ENCODE results near the gene IL1RAPL1.
A peak's percentile ranks its signal among the peaks of the same experiment; 100 is the strongest.
"Not testable (repeated sequence)": the region's sequence is repeated elsewhere in the genome, so short reads cannot be mapped to it uniquely, and the experiment has no call there.

Gene IL1RAPL1

DNA sequence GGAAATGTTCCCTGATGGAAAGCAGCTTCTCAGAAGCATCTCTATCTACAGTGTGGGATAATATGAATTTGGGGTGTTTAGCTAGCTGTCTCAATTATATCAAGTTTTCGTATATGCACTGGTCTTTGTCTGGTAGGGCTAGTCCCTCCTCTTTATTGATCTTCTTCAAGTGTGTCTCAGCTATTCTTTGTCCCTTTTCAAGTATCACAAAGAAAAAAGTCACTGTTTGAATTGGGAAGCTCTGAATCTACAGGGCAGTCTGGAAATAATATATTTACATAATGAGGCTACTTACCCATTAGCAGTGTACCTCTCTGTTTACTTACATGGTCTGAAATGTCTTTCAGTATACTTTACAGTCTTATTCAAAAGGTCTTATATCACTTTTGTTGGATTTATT, 526.0 kb downstream of the IL1RAPL1 start:
- DNase-seq (ENCODE audit: low spot score) = no peak

DNA sequence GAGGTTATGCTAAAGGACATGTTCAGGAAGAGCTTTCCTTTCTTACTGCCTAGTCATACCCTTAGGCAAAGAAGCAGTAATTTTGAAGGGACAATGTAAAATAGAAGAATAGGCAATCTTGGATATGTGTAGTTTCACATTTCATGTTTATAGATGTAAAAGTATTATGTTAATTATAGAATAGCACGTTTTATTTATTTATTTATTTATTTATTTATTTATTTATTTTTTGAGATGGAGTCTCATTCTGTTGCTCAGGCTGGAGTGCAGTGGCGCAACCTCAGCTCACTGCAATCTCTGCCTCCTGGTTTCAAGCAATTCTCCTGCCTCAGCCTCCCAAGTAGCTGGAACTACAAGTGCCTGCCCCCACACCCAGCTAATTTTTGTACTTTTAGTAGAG, 535.6 kb downstream of the IL1RAPL1 start:
- DNase-seq (ENCODE audit: low spot score) = not testable (repeated sequence)

DNA sequence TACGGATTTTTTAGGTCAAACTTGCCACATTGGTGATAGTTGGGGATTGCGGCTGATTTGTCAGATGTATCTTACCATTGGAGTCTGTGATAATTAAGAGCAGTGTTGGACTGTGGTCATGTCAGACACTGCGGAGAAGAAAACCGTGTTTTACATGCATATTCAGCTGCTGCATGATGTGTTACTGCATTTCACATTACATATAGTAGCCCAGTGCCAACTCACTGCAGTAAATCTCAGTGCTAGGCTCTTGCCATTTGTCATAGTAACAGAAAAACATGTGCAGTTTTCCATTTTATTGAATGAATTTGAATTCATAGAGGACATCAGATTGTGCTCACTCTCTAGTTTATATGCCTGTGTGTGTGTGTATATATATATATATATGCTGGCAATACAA, 543.7 kb downstream of the IL1RAPL1 start:
- DNase-seq (ENCODE audit: low spot score) = no peak

DNA sequence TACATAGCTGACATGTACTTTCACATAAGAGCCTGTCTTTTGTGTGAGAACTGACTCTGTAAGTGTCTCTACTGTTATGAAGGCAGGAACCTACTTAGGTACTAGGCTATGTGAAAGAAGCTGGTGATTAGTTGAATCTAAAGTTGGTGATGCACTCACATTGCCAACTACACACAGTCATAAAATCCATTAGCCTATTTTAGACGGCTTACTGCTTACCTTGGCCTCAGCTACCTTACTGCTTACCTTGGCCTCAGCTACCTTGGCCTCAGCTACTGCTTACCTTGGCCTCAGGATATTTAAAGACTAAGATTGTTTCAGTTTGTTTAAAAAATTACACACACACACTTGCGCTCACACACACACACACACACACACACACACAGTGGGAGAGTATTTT, 549.7 kb downstream of the IL1RAPL1 start:
- no peak for DNase-seq (ENCODE audit: low spot score)

DNA sequence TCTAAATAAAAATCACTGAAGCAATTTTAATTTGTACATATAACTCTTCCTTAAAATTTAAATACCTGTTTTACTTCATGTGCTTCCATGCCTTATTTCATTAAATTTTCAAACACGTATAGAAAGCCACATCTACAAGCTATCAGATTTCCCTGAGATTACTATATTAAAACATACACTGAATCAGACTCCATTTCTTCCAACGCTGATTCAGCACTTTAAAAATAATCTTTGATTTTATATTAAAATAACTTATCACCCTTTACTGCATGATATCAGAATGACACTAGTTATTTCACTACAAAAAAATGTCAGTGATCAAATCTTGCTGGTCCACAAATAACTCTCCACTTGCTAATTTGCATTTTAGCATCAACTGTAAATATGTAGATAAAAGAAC, 550.8 kb downstream of the IL1RAPL1 start:
- no peak for DNase-seq (ENCODE audit: low spot score)

DNA sequence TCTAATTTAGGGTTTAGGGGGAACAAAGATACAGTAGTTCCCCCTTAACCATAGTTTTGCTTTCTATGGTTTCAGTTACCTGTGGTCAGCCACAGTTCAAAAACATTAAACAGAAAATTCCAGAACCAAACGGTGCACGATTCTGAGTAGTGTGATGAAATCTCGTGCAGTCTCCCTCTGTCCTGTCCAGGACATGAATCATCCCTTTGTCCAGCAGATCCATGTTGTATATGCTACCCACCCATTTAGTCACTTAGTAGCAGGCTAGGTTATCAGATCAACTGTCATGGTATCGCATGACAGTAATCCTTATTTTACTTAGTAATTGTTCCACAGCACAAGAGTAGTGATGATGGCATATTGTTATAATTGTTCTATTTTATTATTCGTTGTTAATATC, 556.1 kb downstream of the IL1RAPL1 start:
- DNase-seq (ENCODE audit: low spot score) = peak; percentile 11

DNA sequence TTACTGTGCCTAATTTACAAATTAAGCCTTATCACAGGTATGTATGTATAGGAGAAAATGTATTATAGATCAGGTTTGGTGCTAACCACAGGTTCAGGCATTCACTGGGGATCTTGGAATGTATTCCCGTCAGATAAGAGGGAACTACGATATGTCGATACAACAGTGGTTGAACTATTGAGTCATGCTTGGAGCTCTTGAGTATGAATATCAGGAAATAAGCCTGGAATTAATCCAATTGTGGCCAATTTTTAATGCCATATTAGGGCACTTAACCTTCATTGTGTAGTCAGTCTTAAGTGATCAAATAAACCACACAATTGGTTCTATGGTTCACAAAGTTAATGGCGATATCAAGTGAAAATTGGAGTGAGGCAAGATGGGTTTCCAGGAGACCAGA, 556.5 kb downstream of the IL1RAPL1 start:
- DNase-seq (ENCODE audit: low spot score) = no peak

DNA sequence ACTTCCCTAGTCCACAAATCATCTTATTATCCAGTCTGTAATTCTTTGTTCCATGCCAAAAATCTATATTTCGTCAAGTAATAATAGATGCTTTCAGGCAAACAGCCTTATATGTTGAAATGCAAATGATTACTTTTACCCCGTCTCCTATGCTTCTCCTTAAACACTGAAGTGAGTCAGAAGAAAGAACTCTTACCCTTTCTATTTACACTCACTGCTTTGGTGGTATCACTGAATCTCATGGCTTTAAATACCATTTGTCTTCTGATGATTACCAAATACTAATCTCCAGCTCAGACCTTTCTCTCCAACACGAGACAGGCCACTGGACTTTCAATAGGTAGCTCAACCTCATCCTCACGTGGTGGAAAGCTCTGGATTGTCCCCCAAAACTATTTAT, 558.1 kb downstream of the IL1RAPL1 start:
- no peak for DNase-seq (ENCODE audit: low spot score)

DNA sequence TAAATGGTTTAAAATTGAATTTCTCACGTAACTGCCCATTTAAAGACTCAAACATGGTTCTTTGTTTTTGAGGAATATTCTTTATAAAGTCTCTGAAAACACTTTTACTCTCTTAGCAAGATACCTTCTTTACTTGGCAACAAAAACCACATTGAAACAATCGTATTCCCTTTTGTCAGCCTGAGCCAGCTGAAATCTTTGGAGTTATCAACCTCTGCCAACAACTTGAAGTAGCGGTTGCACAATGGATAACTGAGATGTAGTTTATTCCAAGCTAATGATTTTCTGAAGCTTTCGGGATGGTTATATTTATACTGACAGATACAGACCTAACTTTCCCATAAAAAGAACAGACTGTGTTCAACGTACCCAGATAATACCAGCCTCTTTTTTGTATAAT, 561.3 kb downstream of the IL1RAPL1 start:
- no peak for DNase-seq (ENCODE audit: low spot score)

DNA sequence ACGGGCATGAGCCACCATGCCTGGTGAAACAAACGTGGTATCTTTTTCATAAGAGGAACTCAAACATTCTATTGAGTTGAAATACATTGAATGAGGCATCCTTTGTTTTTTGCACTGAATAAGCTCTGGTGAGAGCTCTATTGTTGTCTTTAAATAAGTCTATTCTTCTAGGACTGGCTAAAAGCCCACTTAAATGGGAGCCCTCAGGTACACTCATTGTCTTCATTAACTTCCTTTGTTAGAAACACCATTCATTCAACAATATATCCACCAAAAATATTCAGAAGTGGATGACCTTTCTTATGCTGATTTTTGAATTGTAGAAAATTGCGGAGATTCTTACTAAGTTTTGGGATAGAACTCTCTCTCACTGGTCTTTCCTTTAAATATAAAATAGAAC, 568.0 kb downstream of the IL1RAPL1 start:
- DNase-seq (ENCODE audit: low spot score) = no peak

DNA sequence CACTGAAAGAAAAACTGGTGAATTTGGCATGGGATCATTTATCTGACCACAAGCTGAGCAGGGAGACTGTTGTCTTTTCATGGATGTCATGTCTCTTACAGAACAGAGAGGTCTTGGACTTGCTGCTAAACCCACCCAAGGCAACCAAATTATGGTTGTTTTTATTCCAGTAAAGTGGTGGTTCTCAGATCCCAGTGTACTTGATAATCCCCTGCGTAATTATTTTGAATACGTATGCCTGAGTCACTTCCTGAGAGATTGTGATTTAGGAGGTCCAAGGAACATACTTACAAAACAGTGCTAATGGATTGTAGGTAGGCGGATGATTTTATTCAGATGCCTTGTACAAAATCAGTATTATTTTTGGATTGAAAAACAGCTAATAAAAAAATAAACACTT, 585.6 kb downstream of the IL1RAPL1 start:
- no peak for DNase-seq (ENCODE audit: low spot score)

DNA sequence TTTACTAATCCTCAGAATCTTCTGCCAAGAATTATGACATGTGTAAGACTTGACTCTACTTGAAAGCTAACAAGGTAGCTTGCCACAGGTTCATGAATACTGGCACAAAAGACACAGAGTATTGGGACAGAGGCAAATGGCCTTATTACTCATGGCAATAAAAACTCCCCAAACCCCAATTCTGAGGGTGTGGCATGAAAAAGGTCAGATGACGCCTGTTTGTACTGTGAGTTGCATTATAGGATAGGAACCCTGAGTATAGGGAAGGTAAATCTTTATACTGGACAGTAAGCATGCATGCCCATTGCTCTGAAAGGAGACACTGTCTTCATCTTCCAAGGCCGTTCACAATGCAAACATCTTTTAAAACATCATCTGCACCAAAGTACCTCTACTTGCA, 600.0 kb downstream of the IL1RAPL1 start:
- no peak for DNase-seq (ENCODE audit: low spot score)

DNA sequence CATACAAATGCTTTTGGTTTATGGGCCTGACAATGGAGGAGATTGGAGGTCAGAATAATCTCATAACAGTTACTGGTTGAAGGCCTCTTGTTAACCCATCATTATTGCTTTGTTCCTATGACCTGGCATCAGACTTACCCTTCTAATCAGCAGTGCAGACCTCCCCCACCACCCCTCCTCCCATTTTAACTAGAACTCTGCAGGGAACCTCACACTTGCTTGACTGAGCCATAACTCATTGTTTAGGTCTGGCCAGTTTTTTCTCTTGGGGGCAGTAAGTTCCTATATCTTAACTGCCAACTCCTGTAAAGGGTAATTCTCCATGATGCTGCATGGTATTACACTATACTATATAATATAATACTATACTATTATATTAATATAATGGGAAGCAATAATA, 609.3 kb downstream of the IL1RAPL1 start:
- DNase-seq (ENCODE audit: low spot score) = no peak

DNA sequence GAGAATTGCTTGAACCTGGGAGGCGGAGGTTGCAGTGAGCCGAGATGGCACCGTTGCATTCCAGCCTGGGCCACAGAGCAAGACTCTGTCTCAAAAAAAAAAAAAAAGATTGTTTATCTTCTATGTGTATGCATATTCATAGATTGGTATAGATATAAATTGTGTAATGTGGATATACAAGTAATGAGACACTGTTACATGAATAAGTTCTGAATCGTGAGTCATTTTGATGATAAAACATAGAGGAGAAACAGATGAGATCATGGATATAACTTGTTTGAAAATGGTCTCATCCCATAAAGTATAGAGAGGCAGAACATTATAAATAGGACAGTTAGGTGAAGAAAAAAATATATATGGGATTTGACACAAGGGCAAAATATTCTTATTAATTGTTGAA, 628.0 kb downstream of the IL1RAPL1 start:
- DNase-seq (ENCODE audit: low spot score) = no peak

DNA sequence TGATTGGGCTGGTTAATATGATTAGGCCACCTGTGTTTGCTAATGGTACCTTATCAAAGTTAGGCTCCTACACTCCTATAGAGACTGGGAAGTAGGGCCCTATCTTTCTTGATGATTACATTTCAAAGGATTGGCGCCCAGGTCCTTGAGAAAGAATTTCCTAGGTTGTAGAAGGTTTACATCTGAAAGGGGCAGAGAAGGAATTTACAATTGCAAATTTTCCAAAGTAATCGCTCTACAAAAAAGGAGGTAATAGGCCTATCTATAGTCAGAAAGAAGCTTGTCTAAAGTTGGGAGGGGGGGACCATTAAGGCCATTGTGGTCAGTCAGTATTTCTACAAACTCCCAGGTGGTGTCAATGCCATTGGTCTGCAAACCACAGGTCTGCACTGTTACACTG, 638.4 kb downstream of the IL1RAPL1 start:
- no peak for DNase-seq (ENCODE audit: low spot score)

DNA sequence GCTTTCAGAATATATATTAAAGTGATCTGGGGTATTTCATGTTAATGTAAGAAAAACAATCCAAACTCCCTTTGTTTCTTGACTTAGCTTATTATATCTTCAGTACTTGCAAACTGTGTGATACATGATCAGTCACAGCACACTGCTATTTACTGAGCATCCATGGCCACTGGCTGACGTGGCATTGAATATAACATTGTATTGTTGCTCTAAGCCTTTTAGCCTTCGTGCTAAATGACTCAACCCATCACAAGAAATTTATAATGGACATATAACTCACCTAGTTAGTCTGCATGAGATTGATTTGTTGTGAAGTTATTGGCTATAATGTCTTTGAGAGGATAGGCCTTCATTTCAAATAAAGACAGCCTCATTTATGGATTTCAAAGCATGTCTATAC, 642.6 kb downstream of the IL1RAPL1 start:
- no peak for DNase-seq (ENCODE audit: low spot score)

DNA sequence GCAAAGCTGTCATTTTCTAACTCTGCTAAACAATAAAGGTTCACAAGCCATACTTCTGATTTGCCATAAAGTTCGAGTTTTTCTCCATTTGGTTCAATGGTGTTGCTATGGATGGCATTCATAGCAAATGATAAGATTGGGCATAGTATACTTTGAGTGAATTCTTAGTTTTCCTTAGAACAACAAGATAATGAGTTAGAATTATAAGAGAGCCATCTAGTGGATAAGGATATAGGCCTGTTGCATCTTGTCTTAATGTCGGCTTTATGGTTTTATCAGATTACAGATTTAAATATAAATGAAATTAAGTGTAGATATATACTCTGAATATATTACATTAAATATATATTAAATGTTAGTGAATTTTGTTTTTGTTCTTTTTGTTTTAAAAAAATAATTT, 644.6 kb downstream of the IL1RAPL1 start:
- DNase-seq (ENCODE audit: low spot score) = no peak

DNA sequence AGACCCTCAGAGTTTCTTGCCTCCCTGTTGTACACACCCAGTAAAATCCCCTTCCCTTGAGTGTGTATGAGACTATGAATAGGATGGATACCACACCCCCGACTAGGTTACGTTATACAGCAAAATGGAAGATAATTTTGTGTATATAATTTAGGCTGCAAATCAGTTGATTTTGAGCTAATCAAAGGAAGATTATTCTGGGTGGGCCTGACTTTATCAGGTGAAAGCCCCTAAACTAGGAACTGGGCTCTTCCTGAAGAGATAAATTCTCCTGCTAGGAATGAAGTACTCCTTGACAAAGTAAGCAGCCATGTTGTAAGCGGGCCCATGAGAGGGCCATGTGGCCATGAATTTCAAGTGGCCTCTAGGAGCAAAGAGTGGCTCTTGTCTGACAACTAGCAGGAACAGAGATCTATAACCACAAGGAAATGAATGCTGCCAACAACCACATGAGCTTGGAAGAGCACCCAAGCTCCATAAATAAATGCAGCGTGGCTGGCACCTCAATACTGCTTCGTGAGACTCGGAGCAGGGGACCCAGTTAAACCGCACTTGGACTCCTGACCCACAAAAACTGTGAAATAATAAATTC, 646.4 kb downstream of the IL1RAPL1 start:
- no peak for DNase-seq (ENCODE audit: low spot score)

DNA sequence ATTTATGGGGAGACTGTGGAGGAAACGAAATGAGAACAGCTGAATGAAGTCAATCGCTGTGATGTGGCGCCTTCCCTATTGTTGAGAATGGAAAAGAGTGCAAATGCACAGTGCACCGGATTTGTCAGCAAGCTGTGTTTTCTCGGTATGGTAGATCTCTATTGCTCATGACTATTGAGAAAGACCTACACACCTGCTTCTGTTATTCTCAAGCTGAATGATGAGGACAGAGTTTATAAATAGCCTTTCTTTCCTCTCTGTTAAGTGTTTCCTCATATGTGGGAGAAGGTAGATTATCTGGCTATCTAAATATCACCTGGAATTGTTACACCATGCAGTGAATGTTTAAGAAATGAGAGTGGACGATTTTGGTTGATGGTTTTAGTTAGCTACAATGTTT, 650.7 kb downstream of the IL1RAPL1 start:
- DNase-seq (ENCODE audit: low spot score) = no peak

DNA sequence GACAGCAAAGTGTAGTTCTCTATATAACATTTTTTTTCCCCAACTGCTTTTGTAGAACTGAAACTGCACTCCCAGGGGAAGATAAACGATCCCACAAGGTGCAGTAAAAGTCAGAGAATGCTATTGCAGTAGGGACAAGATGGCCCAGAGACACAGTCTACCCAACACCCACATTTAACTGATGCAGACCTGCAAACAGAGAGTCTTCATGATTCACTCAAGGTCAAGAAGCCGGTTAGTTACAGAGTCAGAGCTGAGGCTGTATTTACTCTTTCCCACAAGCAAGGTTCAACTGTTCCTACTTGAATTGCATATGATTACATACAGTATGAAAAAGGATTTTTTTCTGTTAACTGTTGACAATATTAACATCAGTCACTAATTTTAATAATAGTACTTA, 654.6 kb downstream of the IL1RAPL1 start:
- DNase-seq (ENCODE audit: low spot score) = no peak

DNA sequence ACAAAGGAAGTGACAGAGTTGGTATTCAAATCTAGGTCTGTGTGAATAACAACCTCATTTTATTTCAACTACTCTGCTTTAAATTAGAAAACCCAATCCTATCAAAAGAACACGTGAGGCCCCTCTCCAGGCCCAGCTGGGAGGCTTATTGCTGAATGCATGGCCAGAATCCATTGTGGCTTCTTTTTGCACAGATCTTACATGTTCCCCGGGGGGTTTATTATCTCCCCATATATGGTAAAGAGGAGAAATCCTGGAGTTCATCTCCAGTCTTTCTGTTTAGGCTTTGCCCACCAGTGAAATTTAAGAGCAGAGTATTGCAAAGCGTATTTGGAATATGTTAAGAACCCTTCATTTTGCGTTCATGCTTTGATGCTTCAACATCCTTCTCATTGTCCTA, 655.6 kb downstream of the IL1RAPL1 start:
- DNase-seq (ENCODE audit: low spot score) = no peak

DNA sequence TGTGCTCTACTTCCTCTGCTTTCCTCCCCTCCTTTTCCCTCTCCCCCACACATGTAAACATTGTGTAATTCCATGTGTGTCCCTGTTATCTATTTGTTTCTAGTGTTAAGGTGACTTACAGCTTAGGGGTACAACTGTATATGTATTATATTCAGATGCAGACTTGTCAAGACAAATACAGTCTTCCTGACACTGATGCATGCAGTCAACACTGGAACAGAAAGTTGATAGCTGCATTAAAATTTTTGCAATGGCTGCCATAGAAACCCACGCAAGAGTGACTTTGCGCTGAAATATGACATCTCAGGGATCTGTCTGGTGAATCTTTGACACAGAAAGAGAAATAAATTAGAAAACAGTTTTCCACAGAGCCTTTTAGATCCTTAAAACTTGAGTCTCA, 656.7 kb downstream of the IL1RAPL1 start:
- no peak for DNase-seq (ENCODE audit: low spot score)

DNA sequence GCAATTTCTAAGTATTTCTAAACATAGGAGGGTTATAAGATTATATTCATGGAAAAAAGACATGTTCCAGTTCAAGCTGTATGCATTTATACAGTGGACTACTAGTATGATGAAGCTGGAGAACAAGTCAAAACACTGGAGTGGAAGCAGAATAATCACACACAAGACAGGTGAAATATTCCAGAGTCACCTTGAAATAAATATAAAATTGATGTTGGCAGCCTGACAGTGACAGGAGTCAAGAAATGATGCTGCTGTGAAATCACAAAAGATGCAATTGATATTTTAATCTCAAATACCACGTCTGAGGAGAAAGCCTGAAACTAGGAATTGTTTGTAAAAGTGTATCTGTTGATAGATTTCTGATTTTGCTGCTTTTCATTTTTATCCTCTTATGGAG, 667.3 kb downstream of the IL1RAPL1 start:
- DNase-seq (ENCODE audit: low spot score) = no peak

DNA sequence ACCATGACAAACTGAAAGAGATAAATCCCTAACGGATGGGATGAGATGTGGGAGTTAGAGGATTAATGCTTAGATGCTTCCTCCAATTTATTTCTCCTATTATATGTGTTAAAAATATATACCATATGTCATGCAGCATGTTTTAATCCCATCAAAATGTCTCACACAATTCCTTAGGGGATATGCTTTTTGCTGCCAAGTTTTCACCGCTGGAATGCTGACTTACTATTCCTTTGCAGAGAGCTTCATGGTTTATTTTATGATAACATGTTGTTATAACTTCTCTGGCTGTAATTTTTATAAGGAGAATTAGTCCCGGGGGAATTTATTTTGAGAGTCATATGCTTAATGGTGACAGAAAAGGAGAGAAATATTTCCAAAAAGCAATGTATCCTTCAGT, 670.3 kb downstream of the IL1RAPL1 start:
- DNase-seq (ENCODE audit: low spot score) = no peak

DNA sequence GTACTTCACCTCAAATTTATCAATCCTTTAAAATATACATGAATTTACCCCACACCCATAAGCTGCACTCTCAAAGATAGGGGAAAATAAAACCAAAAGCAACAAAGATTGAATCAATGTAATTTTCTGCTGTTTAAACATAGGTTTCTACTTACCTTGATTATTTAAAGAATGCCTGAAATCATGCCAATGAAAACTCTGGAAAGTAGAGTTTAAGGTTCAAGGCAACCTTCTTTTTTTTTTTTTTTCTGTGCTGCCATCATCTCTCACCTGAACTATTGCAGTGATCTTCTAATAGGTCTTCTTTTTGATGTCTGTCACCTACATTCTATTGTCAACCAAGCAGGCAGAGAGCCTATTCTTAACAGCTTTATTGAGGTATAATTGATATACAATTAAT, 682.1 kb downstream of the IL1RAPL1 start:
- DNase-seq (ENCODE audit: low spot score) = no peak
